Right ventricle myocardium inferior (tissue), 1 donor: Measurements from ENCODE around the gene MSMO1. TPM values are rescaled to one million over a fixed set of nuclear protein-coding genes. Genes with fewer than 3 reads are reported as not detected.

ENCODE experiments used
- ATAC-seq: fragments of 200-7000 bp; cut with Tn5 transposase; one replicate; pipeline ENCODE4 v1.9.1; 2020; ENCODE audit warnings: mild to moderate bottlenecking, moderate library complexity
- DNase-seq: peaks from one replicate; pipeline ENCODE4 v3.0.0; 2021; ENCODE audit errors: missing footprints
- intact Hi-C: fragments of 100-400 bp; cut with DNase I; formaldehyde crosslinking; loops from one replicate; pipeline ENCODE4 v1.11.0; 2022
- microRNA-seq: library from miRNA; unstranded; fragments of <30 nt; microRNA quantifications from one replicate; pipeline ENCODE4 v1.2.0, GENCODE V29; 2020
- total RNA-seq: library from RNA; stranded (reverse); fragmentation: NEBNext Ultra II Directional; extraction: Animal tissue kit (Norgen Biotek cat#: 25700); gene quantifications from one replicate; pipeline ENCODE4 v1.2.1, GENCODE V29; 2021
- donor health status: DM: no; HTN: yes; CAD: no; lungs with severe emphysema.

The MSMO1 gene
- total RNA-seq, 1 donor from 2014 or later: 8.5 TPM

DNA sequence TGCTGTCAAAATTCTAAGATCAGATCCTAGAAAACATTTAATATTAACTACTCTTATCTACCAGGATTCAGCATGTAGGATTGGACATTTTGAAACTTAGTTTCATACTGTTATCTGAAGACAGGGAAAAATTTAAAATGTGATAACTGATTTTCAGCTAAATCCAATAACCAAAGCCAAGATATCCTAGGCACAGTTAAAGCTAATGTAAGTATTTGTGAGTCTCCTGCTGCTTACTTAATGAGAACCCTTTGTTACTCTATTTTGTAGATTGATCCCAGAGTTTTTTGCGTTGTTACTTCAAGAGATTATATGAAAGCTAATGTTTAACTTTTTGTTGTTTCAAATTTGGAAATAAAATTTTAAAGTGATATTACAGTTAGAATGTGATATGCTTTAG is 53.3 kb downstream of the MSMO1 start:
- ATAC-seq (no peak), DNase-seq (no peak)
- intact Hi-C loops: no loop called here

DNA sequence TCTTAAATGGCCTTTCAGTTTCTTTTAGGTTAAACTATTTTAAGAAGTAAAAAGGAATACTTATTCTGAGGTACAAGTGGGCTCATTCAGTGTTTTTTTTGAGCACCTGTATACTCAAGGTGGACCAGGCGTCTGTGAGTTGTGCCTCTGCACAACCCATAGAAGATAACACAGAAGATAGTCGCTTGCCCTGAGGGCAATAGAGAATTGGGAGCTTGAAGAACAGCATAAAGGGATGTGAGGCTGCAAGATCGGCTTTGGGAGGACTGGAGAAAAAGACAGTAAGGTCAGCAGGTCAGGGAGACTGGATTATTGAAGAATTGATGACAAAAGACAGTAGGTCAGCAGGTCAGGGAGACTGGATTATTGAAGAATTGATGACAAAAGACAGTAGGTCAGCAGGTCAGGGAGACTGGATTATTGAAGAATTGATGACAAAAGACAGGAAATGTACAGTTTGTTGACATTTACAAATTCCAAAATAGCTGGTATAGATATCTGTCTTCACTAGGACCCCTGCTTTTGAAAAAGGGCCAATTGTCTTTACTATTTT is 54.4 kb downstream of the MSMO1 start:
- DNase-seq (no peak), ATAC-seq (no peak)
- intact Hi-C loops: no loop called here

DNA sequence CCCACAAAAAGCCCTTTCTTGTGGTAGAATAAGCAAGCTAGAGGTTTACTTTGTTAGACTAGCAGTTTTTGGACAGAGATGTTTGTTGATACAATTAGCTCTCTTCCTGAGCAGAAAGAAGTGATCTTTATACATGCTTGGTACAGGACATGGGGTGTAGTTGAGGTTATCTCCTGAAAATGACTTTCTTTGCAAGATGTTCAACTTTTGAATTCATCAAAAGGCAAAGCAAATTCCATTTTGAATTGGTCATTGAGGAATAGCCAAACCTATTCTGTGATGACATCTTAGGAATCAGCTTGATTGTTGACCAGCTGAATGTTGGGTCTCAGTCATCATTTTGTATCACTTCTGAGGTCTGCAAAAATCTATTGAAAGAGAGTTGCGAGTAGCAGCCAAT is 55.2 kb downstream of the MSMO1 start:
- intact Hi-C loops: no loop called here

DNA sequence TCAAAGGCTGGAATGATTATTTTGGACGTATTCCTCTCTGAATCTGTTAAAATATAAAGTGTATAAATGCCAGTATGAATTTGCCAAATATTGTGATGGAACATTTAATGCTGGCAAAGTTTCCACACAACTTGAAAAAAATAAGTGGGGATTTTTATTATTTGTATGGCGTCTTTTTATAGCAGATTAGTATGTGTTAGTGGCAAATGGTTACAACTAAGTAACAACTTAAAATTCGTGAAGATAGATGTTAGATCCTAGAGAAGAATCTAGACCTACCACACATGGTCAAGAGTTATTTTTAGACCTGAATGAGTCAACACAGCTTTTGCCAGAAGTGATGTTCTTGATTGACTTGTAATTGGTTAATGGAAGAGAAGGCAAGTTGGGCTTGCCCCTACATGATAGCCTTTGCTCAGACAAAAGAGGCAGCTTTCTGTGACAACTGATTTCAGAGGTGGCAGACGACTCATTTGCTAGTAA is 56.2 kb downstream of the MSMO1 start:
- intact Hi-C loops: no loop called here
- no peak for ATAC-seq
- DNase-seq: no peak

More for the DNA sequence above, 55.2 kb downstream of the MSMO1 start:
- ATAC-seq (no peak), DNase-seq (no peak)

DNA sequence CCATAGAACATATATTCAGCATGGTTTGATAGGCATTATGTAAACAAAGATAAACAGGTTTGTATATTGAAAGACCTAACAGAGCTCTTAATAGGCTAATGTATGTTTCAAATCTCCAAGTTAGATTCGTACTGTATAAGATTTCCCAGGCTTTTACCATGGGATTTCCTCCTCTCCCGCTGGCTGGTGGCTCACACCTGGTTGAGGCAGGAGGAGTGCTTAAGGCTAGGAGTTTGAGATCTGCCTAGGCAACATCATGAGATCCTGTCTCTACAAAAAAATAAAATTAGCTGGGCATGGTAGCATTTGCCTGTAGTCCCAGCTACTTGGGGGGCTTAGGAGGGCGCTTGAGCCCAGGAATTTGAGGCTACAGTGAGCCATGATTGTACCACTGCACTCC is 56.7 kb downstream of the MSMO1 start:
- intact Hi-C loops: no loop called here
- DNase-seq (no peak), ATAC-seq (no peak)

DNA sequence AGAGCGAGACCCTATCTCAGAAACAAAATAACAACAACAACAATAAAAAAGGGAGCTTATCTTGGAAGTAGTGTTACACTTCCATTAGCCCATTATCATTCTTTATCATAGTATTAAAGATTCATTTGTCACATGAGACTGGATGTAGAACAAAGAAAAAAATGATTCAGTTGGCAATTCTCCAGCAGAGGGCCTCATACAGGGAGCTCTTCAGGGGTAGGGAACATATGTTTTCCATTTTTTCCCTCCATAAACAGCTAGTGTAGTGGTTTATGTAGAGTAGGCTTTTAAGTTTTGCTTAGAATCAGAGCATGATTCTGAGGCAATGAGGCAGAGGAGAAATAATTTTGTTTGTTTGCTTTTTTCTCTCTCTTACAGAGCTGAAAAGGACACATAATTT is 57.1 kb downstream of the MSMO1 start:
- intact Hi-C loops: no loop called here
- no peak for DNase-seq
- no peak for ATAC-seq

DNA sequence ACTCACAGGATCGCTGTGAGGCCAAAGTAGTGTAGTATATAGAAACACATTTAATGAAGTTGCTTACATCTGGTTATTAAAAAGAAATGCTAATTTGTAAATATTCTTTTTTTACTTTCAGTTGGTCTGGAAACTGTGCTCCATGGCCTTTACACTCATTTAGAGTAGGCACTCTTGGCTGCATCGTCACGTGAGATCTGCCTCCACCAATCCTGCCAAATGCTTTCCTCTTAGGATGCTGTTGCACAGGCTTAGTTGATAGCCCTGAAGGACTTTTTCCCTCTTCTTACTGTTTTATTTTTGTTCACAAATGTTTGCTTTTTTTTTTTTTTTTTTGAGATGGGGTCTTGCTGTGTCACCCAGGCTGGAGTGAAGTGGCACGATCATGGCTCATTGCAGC is 57.7 kb downstream of the MSMO1 start:
- DNase-seq: no peak
- no peak for ATAC-seq
- intact Hi-C loops: no loop called here

DNA sequence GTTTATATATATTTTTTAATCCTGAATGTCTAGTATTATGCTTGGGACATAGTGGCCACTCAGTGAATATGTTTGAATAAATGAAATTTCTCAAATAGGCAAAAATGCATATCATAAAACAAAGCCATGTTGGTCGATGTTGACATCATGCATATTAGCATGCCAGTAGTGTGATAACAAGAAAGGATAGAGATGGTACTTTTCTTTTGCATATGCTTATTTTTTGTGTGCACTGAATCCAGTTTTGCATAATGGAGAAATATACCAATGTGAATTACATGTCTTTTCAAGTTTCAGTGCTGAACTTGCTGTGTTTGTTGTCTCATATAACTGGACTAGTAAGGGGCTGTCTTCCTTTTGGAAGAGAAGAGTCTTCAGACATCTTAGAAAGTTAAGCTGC is 58.9 kb downstream of the MSMO1 start:
- intact Hi-C loops: no loop called here
- ATAC-seq: no peak
- no peak for DNase-seq

DNA sequence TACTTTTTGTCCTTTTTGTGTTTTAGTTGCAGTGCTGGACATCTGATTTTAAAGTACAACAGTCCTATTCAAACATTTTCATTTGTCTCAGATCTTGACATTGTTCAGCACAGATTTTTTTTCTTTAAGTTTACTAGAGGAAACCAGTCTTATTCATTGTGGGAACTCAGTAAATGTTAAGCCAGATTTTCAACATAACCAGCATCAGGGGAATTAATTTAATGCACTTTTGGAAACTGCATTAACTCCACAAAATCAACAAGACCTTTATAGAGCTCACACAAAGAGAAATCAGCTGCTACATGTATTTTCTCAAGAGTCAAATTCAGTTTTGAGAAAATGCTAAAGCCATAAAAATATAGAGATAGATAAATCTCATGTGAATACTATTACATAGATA is 61.3 kb downstream of the MSMO1 start:
- DNase-seq: no peak
- no peak for ATAC-seq
- intact Hi-C loops: no loop called here

Small RNA genes within 50 kb of the gene (microRNA-seq; reads per million reads assigned to microRNA genes)
- not detected for gene MIR578

Other genes starting within 250 kb of the MSMO1 start
- gene TMEM192, start 214.8 kb upstream of the MSMO1 start, total RNA-seq: 14.9 TPM
- 10.6 TPM for gene KLHL2, start 120.1 kb upstream of the MSMO1 start, total RNA-seq
- 56.2 TPM for gene CPE, start 51.3 kb downstream of the MSMO1 start, total RNA-seq